ENCODE results near the gene SLAMF8.

Gene SLAMF8

DNA sequence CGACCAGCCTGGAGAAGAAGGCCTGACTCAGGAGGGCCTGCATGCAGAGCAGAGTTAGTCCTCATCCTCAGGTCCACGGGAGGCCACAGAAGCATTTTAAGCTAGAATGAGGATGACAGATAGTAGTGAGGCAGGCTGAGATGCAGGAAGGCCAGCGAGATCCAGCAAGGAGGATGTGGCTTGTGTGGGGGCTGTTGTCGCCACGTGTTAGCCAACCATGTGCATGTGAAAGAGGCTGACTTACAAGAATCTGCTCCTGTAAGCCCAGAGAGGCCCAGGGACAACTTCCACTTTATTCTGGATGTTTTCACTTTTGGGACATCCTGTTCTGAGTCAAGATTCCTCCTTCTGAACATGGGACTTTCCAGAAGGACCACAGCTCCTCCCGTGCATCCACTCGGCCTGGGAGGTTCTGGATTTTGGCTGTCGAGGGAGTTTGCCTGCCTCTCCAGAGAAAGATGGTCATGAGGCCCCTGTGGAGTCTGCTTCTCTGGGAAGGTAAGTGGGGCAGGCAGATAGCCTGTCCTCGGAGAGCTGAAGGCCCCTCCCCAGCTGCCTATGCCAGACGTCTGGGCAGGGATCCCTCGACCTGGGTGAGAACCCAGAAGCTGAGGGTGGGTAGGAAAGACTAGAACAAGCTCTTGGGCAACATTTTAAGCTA lies at the start of gene SLAMF8:
SLAMF8 (plus strand) TSS at position 433 of the 661 bp plus-strand sequence; CDS start at position 459, 26 bp downstream.
- no peak for DNase-seq

GRCh38 chr1:159778266-159778665 lies 48.4 kb upstream of the SLAMF8 start:
- no peak for DNase-seq

GRCh38 chr1:159779403-159779851 lies 47.2 kb upstream of the SLAMF8 start:
- no peak for DNase-seq

DNA sequence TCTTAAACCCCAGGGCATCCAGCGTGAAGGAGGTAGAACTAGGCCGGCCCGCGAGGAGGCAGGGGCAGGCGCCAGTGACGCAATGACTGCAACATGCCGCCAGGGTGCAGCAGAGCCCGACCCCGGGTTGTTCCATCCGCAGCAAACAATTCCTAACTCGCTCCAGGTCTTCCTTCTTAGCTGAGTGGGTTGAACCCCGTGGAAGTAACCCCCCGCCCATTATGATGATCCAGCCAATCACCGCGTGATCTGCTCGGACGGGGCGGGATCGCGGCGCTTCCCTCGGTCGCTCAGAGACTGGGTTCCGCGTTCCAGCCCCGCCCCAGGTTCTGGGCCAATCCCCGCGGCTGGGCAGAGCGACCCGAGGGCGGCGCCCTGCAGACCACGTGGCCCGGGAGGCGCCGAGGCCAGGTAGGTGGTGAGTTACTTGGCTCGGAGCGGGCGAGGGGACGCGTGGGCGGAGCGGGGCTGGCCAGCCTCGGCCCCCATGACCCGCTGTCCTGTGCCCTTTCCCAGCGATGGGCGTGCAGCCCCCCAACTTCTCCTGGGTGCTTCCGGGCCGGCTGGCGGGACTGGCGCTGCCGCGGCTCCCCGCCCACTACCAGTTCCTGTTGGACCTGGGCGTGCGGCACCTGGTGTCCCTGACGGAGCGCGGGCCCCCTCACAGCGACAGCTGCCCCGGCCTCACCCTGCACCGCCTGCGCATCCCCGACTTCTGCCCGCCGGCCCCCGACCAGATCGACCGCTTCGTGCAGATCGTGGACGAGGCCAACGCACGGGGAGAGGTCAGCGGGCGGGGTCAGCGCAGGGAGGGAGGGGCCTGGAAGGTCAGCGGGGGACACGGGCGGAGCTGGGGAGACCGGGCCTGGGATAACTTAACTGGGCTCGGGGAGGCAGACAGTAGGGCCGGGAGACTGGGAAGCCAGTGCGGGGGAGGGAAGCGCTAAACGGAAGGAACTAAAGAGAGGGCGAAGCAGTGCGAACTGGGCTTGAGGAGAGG lies 45.8 kb upstream of the SLAMF8 start, which contains the start of gene DUSP23:
DUSP23 (plus strand) TSS at position 380 of the 1,000 bp plus-strand sequence; CDS start at position 519, 139 bp downstream.
- peak; percentile 97 for DNase-seq

DNA sequence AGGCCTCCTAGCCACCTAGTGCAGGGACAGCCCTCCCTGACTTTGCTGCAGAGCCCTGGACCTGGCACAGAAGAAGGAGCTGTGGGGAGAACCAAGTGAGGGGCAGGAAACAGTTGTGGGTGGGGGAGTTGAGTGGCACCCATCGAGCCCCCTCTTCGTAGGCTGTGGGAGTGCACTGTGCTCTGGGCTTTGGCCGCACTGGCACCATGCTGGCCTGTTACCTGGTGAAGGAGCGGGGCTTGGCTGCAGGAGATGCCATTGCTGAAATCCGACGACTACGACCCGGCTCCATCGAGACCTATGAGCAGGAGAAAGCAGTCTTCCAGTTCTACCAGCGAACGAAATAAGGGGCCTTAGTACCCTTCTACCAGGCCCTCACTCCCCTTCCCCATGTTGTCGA lies 44.7 kb upstream of the SLAMF8 start:
- no peak for DNase-seq

- DNase-seq = no peak
These were observed 42.9 kb upstream of the SLAMF8 start for GRCh38 chr1:159783724-159784123.

- no peak for DNase-seq
These were observed 40.2 kb upstream of the SLAMF8 start for GRCh38 chr1:159786465-159786864.

DNA sequence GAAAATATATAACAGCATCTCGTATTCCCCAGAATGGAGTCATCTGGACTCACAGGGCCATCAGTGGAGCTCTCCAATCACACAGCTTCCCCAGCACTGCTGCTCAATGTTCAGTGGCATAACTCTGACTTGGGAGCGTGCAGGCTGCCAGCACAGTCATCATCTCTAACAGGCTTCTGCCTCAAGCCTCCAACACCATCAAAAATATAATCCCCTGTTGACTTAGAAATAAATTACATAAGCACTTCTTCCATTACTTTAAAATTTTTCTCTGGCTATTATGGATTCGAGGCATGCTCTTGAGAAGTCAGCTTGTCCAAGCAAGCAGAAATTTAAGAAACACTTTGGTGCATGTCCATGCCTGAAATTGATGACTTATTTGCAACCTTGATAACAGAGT lies 39.7 kb upstream of the SLAMF8 start:
- DNase-seq = no peak

GRCh38 chr1:159790237-159790917 lies 36.3 kb upstream of the SLAMF8 start:
- peak; percentile 22 for DNase-seq

DNA sequence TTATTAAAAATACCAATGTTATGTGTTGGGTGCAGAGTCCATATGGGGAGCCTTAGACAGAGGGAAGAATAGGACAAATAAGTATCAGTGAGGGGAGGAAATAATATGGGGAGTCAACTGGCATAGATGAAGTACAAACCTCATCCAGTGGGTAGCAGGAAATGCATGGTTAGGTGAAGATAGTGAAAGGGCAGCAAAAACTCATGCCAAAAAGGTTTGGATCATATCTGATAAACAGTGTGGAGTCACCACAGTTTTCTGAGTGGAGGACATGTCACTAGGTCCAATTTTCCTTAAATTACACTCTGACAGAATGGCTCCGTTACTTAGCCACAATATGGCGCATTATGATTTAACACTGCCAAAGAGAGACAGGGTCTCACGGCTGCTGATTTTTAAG lies 35.6 kb upstream of the SLAMF8 start:
- no peak for DNase-seq

DNA sequence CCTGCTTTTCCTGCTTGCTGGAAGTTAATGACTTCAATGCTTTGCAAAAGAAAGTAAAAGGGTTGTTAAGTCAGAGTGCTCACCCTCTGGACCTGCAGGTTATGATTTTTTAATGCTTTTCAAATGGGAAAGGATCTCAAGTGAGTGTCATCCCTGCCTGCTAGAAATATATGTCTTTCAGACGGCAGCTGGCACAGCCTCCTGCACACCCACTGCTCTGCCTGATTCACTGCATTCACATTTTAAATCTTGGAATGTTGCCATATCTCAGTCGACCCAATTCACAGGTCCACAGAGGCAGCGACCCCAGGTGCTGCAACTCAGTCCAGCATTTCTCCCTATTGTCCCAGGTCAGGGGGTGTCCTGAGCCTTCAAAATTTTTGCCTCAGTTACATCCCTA lies 35.2 kb upstream of the SLAMF8 start:
- DNase-seq = no peak

GRCh38 chr1:159795534-159795933 lies 31.1 kb upstream of the SLAMF8 start:
- no peak for DNase-seq

- DNase-seq = peak; percentile 77
These were observed 27.8 kb upstream of the SLAMF8 start for GRCh38 chr1:159798893-159799292.

GRCh38 chr1:159799446-159799985 lies 27.2 kb upstream of the SLAMF8 start:
- no peak for DNase-seq

GRCh38 chr1:159800177-159800930 lies 26.3 kb upstream of the SLAMF8 start:
- DNase-seq = no peak

DNA sequence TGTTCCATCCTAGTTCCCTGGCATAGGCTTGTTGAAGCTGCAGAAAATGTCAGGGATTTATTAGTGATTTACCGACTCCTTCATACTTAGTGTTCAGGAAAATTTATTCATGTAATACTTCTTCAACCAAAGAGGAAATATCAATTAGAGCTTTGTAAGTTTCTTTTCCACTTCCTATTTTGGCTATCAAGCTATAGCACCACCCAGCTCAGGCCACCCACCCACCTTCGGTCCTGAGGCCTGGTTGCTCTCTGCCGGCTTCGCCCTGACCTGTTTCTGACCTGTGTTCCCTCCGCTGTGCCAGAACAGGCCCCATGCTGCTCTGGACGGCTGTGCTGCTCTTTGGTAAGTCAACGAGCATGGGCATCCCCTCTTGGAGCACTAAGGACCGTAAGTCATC lies 24.6 kb upstream of the SLAMF8 start, which contains the start of gene FCRL6:
FCRL6 (plus strand) TSS at position 250 of the 400 bp plus-strand sequence; CDS start at position 315, 65 bp downstream.
- DNase-seq = no peak

DNA sequence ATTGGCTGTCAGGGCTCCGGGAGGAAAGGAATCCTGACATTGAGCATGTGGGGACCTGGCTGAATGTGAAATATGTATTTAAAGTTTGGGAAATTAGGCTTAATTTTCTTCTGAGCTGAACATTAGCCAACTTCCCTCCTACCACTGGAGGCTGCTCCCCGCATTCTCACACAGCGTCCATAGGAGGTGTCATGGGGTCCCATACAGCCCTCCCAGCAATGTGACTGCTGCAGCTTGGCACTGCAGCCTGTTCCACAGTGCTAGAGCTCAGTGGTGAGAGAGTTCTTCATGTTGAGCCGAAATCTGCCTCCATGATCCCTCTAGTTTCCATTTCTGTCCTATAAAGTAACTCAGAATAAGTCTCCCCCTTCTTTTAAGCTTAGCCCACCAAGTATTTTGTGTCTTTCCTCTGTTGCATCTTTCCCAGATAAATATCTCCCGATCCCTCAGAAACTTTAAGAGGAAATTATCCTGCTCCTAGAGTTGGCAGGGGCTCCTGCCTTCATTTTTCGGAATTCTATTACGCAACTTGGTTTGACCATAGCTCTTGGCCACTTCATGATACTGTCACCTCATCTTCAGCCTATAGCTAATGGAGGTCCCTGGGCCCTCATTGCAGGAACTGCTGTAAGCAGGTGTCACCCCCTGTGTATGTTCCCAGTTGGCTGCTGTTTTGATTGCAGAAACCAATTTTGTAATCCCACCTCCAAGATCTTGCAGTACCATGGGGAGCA lies 22.6 kb upstream of the SLAMF8 start:
- DNase-seq = no peak

DNA sequence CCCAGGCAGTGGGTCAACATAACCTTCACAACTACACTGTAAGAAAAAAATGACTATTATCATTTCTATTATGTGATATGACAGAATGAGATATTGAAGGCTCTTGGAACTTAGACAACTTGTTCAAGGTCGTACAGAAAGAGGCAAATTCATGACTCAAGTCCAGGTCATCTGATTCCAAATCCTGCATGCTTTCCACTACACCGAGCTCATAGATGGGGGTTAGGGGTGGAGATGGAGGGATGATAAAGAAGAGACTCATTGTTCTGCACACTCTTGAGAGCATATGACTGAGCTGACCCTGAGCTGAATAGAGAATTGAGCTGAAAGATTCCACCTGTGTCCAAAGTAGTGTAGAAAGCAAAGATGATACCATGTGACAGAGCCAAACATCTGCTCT lies 21.7 kb upstream of the SLAMF8 start:
- no peak for DNase-seq

GRCh38 chr1:159815926-159816325 lies 10.7 kb upstream of the SLAMF8 start:
- no peak for DNase-seq

DNA sequence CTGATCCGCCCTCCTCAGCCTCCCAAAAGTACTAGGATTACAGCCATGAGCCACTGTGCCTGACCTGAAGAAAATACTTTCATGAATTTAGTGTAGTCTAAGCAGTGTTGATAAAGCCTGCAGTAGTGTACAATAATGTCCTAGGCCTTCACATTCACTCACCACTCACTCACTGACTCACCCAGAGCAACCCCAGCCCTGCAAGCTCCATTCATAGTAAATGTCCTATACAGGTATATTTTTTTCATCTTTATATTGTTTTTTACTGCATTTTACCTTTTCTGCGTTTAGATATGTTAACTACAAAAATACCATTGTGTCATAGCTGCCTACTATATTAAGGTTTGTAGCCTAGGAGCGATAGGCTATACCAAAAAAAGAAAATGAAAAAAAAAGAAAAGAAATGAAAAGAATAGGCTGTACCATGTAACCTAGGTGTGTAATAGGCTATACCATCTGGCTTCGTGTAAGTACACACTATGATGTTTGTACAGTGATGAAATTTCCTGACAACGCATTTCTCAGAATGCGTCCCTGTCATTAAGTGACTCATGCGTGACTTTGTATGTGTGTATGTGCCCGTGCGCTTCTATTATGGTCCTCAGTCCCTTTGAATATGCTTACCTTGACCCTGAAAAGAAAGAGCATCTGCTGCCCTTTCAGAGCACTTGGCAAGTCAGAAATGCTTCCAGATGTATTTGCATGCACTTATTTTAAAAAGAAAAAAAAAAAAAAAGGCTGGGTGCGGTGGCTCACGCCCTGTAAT lies 9.2 kb upstream of the SLAMF8 start:
- DNase-seq = peak; percentile 89

Data from NCI-H1436 (cell line).